B cell (primary cell): Measurements from ENCODE around the gene GPR33. TPM values are rescaled to one million over a fixed set of nuclear protein-coding genes. Genes with fewer than 3 reads are reported as not detected.

ENCODE experiments used
- ATAC-seq: fragments of 200-7000 bp; cut with Tn5 transposase; one replicate; pipeline ENCODE4 v1.10.0; 2021; ENCODE audit warnings: low read depth, mild to moderate bottlenecking, moderate number of reproducible peaks, moderate library complexity
- CTCF ChIA-PET: fragments of 350-600 bp; sonication (Branson Sonifier 250); formaldehyde crosslinking; loops from one replicate; lab custom pipeline; 2021; ENCODE audit warnings: antibody characterized with exemption, inconsistent platforms; lab: Charles Lee
- POLR2A ChIA-PET: fragments of 350-600 bp; sonication (Branson Sonifier 250); formaldehyde crosslinking; loops from one replicate; lab custom pipeline; 2021; ENCODE audit warnings: antibody characterized with exemption; lab: Charles Lee
- DNase-seq: peaks from one replicate; pipeline ENCODE4 v3.0.0; 2013
- H2AFZ ChIP-seq: 2 replicates; pipeline ENCODE4 v1.6.1; 2012; ENCODE audit warnings: mild to moderate bottlenecking, low read depth, low read length; ENCODE audit not compliant: insufficient read depth, poor library complexity, severe bottlenecking
- H3K27ac ChIP-seq, 2 donors: 1 replicate in 1 of 2; 2 replicates in 1 of 2; pipeline ENCODE4 v1.5.1; 2012 to 2013; ENCODE audit warnings: low read length in 2 of 2, mild to moderate bottlenecking in 2 of 2, moderate library complexity in 1 of 2
- H3K27me3 ChIP-seq, 4 experiments: fragments of 200-600 bp in 1 of 4; sonication (generic) in 1 of 4; replicated peaks in 1 of 4; 1 replicate in 2 of 4; 2 replicates in 2 of 4; pipeline versions ENCODE4 v1.6.1 to v1.7.0; 2013 to 2016; ENCODE audit warnings: low read length in 3 of 4, mild to moderate bottlenecking in 2 of 4, mixed read lengths in 1 of 4, moderate library complexity in 1 of 4; ENCODE audit not compliant: insufficient read depth in 4 of 4, control insufficient read depth in 3 of 4; ENCODE audit errors: control extremely low read depth in 1 of 4
- H3K36me3 ChIP-seq, 2 experiments: replicated peaks in 1 of 2; 1 replicate in 1 of 2; 2 replicates in 1 of 2; pipeline versions ENCODE4 v1.6.1 to v1.7.1; 2013; ENCODE audit warnings: low read length in 1 of 2; ENCODE audit not compliant: insufficient read depth in 2 of 2, control insufficient read depth in 1 of 2; ENCODE audit errors: control extremely low read depth in 1 of 2, extremely low read depth in 1 of 2
- H3K4me1 ChIP-seq, 2 donors: fragments of 200-600 bp in 1 of 2; sonication (generic) in 1 of 2; 1 replicate in 1 of 2; 2 replicates in 1 of 2; pipeline versions ENCODE4 v1.5.1 to v1.6.1; 2013 to 2017; ENCODE audit warnings: low read length in 2 of 2; ENCODE audit not compliant: control insufficient read depth in 2 of 2, insufficient read depth in 2 of 2
- H3K4me2 ChIP-seq: replicated peaks from 2 replicates; pipeline ENCODE3; 2012; ENCODE audit warnings: mild to moderate bottlenecking, low read depth, low read length; ENCODE audit not compliant: poor library complexity, severe bottlenecking
- H3K4me3 ChIP-seq, 5 experiments: fragments of 200-600 bp in 1 of 5; sonication (generic) in 1 of 5; 1 replicate in 3 of 5; 2 replicates in 2 of 5; pipeline versions ENCODE4 v1.5.1 to v1.7.0; 2011 to 2016; ENCODE audit warnings: low read length in 4 of 5, mild to moderate bottlenecking in 4 of 5, low read depth in 2 of 5, control low read depth in 1 of 5, moderate library complexity in 1 of 5; ENCODE audit not compliant: insufficient read depth in 1 of 5; ENCODE audit errors: control extremely low read depth in 1 of 5, extremely low read depth in 1 of 5
- H3K79me2 ChIP-seq: fragments of 200-600 bp; sonication (generic); one replicate; pipeline ENCODE4 v1.6.0; 2016; ENCODE audit warnings: low read length; ENCODE audit not compliant: control insufficient read depth, insufficient read depth
- H3K9ac ChIP-seq: fragments of 200-600 bp; sonication (generic); 2 replicates; pipeline ENCODE4 v1.6.1; 2017; ENCODE audit warnings: mild to moderate bottlenecking, low read length, moderate library complexity
- H3K9me3 ChIP-seq, 3 donors: one replicate each; pipeline versions ENCODE4 v1.6.1 to v1.7.1; 2013; ENCODE audit warnings: low read length in 2 of 3; ENCODE audit not compliant: control insufficient read depth in 2 of 3, insufficient read depth in 1 of 3; ENCODE audit errors: control extremely low read depth in 1 of 3
- H4K20me1 ChIP-seq: 2 replicates; pipeline ENCODE4 v1.6.0; 2012; ENCODE audit warnings: mild to moderate bottlenecking, low read length; ENCODE audit not compliant: insufficient read depth, control insufficient read depth, poor library complexity, severe bottlenecking
- H3K27ac Mint-ChIP-seq: one replicate; pipeline ENCODE4 v1.8.0; 2021; ENCODE audit warnings: mixed read lengths
- H3K27me3 Mint-ChIP-seq: one replicate; pipeline ENCODE4 v1.8.0; 2021; ENCODE audit warnings: mixed read lengths
- H3K4me1 Mint-ChIP-seq: one replicate; pipeline ENCODE4 v1.8.0; 2021; ENCODE audit warnings: mixed read lengths
- H3K4me3 Mint-ChIP-seq: one replicate; pipeline ENCODE4 v1.8.0; 2021; ENCODE audit warnings: mixed read lengths
- H3K9me3 Mint-ChIP-seq: one replicate; pipeline ENCODE4 v1.8.0; 2022; ENCODE audit warnings: mixed read lengths; ENCODE audit not compliant: insufficient read depth
- EZH2 ChIP-seq: IDR thresholded peaks from 2 replicates; pipeline ENCODE4 v1.6.1; 2012; ENCODE audit warnings: borderline replicate concordance, low read depth, mild to moderate bottlenecking, moderate library complexity, low read length; ENCODE audit not compliant: insufficient read depth, poor library complexity, severe bottlenecking
- WGBS: methylation state at CpG from one replicate; pipeline ENCODE4 v1.1.5; 2013; ENCODE audit warnings: missing lambda C conversion rate; ENCODE audit not compliant: insufficient coverage; 5-methylcytosine and 5-hydroxymethylcytosine counted together
- intact Hi-C: fragments of 100-400 bp; cut with micrococcal nuclease; formaldehyde crosslinking; loops from one replicate; pipeline ENCODE4 v1.10.0; 2022
- polyA plus RNA-seq: library from polyadenylated mRNA; depleted of rRNA; stranded (reverse); fragments of >200 nt; gene quantifications from 2 replicates; pipeline ENCODE4 v1.2.3, GENCODE V29; 2012
- total RNA-seq, 2 donors: library from RNA; stranded (reverse); fragments of 120-200 nt in 1 of 2; gene quantifications; 1 replicate in 1 of 2; 2 replicates in 1 of 2; pipeline versions ENCODE4 v1.2.3 to v1.2.4, GENCODE V29; 2013 to 2022
- TF ChIP-seq, protein P1 (sequence below): fragments of 200-600 bp; IDR thresholded peaks from one replicate; pipeline ENCODE4 v1.8.0; 2022; ENCODE audit warnings: antibody characterized with exemption, mild to moderate bottlenecking

Gene GPR33
- total and polyA plus RNA-seq, 2 donors (not counting 1 experiment from before 2014, with no cell fraction given): not detected

DNA sequence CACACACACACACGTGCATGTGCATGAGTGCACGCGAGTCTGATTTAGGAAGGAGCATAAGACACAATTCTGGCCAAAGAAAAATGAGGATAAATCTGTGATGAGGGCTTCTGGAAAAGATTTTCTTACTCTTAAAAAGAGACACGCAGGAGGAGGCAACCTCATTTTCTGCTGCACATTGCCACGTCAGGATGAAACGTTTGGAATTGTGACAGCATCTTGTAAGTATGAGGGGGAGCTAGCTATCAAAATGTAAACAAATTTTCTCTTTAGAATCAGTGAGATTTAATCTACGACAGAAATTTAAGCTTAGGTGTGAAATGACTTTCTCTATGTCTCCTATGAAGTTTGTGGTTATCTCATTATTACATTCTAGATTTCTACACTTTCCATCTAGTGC, 42.3 kb upstream of the GPR33 start:
- ChIA-PET POLR2A (no interaction called here), CTCF (no interaction called here)
- ATAC-seq: no peak
- WGBS: no CpG with 5 or more reads among the region's 7 CpGs
- no peaks in the 10 kb centered on the region for H3K36me3 ChIP-seq
- no peaks in the 10 kb centered on the region for H3K79me2 ChIP-seq
- no peak overlapping the region for H3K9ac ChIP-seq
- no peaks in the 10 kb centered on the region for H4K20me1 ChIP-seq
- DNase-seq: no peak
- no peaks in the 10 kb centered on the region for H3K4me1 ChIP-seq
- no peak overlapping the region for H2AFZ ChIP-seq
- no peaks in the 10 kb centered on the region for H3K4me1 Mint-ChIP-seq
- H3K9me3 ChIP-seq: peaks cover 0 to 7% (median 0%) of the 10 kb centered on the region in 3 donors
- H3K4me2 ChIP-seq: no peak overlapping the region
- no peak overlapping the region for H3K4me3 Mint-ChIP-seq
- H3K27ac ChIP-seq: no peak overlapping the region
- TF ChIP-seq, protein P1, sequence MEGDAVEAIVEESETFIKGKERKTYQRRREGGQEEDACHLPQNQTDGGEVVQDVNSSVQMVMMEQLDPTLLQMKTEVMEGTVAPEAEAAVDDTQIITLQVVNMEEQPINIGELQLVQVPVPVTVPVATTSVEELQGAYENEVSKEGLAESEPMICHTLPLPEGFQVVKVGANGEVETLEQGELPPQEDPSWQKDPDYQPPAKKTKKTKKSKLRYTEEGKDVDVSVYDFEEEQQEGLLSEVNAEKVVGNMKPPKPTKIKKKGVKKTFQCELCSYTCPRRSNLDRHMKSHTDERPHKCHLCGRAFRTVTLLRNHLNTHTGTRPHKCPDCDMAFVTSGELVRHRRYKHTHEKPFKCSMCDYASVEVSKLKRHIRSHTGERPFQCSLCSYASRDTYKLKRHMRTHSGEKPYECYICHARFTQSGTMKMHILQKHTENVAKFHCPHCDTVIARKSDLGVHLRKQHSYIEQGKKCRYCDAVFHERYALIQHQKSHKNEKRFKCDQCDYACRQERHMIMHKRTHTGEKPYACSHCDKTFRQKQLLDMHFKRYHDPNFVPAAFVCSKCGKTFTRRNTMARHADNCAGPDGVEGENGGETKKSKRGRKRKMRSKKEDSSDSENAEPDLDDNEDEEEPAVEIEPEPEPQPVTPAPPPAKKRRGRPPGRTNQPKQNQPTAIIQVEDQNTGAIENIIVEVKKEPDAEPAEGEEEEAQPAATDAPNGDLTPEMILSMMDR: no peak
- TF ChIP-seq EZH2: no peak
- no peaks in the 10 kb centered on the region for H3K27me3 Mint-ChIP-seq
- H3K27me3 ChIP-seq: no peaks in the 10 kb centered on the region
- H3K9me3 Mint-ChIP-seq: no peaks in the 10 kb centered on the region
- no peak overlapping the region for H3K4me3 ChIP-seq
- intact Hi-C loops: no loop called here
- H3K27ac Mint-ChIP-seq: no peak overlapping the region

DNA sequence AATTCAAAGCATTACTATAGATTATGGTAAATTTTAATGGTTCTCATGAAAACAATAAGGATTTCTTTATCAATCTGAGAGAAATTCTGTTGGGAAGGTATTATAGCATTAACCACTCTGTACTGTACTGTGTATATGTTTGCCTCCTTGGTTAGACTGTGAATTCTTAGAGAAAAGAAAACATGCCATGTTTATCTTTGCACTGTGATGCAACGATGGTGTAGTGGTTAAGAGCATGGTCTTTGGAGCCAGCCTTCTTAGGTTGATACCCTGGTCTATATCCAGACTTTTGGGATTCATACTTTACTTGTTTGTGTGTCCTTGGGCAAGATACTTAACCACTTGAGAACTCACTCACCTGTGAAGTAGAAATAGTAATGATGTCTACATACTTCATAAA, 41.2 kb upstream of the GPR33 start:
- no peak overlapping the region for H3K4me3 Mint-ChIP-seq
- CTCF ChIA-PET: interaction anchor here (1.6 kb wide), 1 partner anchor 723 kb away, joined by 3 read pairs; no protein-coding TSS in a partner anchor
- H3K27ac Mint-ChIP-seq: no peak overlapping the region
- TF ChIP-seq, protein P1: no peak
- no peak for TF ChIP-seq EZH2
- H3K36me3 ChIP-seq: no peaks in the 10 kb centered on the region
- no peaks in the 10 kb centered on the region for H3K27me3 ChIP-seq
- H3K27ac ChIP-seq: no peak overlapping the region
- H3K4me3 ChIP-seq: no peak overlapping the region
- 90% methylated on average over 1 of the region's 1 CpG for WGBS
- H2AFZ ChIP-seq: no peak overlapping the region
- DNase-seq (no peak), ATAC-seq (no peak)
- no peaks in the 10 kb centered on the region for H3K4me1 ChIP-seq
- no peaks in the 10 kb centered on the region for H3K4me1 Mint-ChIP-seq
- H4K20me1 ChIP-seq: no peaks in the 10 kb centered on the region
- no peak overlapping the region for H3K4me2 ChIP-seq
- H3K9me3 Mint-ChIP-seq: no peaks in the 10 kb centered on the region
- intact Hi-C loops: no loop called here
- POLR2A ChIA-PET: no interaction called here
- peaks cover 0 to 7% (median 0%) of the 10 kb centered on the region in 3 donors for H3K9me3 ChIP-seq
- no peaks in the 10 kb centered on the region for H3K27me3 Mint-ChIP-seq
- H3K9ac ChIP-seq: no peak overlapping the region
- H3K79me2 ChIP-seq: no peaks in the 10 kb centered on the region
